Left lung (tissue), 10 donors: ENCODE results near the gene ZNF587B. TPM values are rescaled to one million over a fixed set of nuclear protein-coding genes. Genes with fewer than 3 reads are reported as not detected.

Source experiments
- ATAC-seq: fragments of 200-7000 bp; cut with Tn5 transposase; one replicate; pipeline ENCODE4 v1.9.1; 2020; ENCODE audit warnings: moderate library complexity
- DNase-seq, 4 donors: peaks; one replicate each; pipeline ENCODE4 v3.0.0-alpha.2; 2013 to 2020
- H3K27ac ChIP-seq, 2 donors: fragments of 200-600 bp; sonication (generic) in 1 of 2; one replicate each; pipeline versions ENCODE4 v1.5.0 to v1.8.0; 2020 to 2021
- H3K27me3 ChIP-seq, 2 donors: fragments of 200-600 bp; sonication (generic) in 1 of 2; one replicate each; pipeline versions ENCODE4 v1.5.0 to v1.8.0; 2020 to 2021
- H3K36me3 ChIP-seq, 2 donors: fragments of 200-600 bp; sonication (generic) in 1 of 2; one replicate each; pipeline versions ENCODE4 v1.5.0 to v1.8.0; 2020 to 2021
- H3K4me1 ChIP-seq, 2 donors: fragments of 200-600 bp; one replicate each; pipeline ENCODE4 v1.8.0; 2021
- H3K4me3 ChIP-seq, 2 donors: fragments of 200-600 bp; sonication (generic) in 1 of 2; one replicate each; pipeline versions ENCODE4 v1.5.0 to v1.8.0; 2020 to 2021; ENCODE audit warnings: mild to moderate bottlenecking in 1 of 2
- H3K9me3 ChIP-seq, 2 donors: fragments of 200-600 bp; sonication (generic) in 1 of 2; one replicate each; pipeline versions ENCODE4 v1.5.0 to v1.8.0; 2020 to 2021
- intact Hi-C, 2 donors: fragments of 100-400 bp; cut with DNase I; formaldehyde crosslinking; loops; one replicate each; pipeline versions ENCODE4 v1.11.2 to v1.14.2; 2022
- polyA plus RNA-seq, 6 donors: library from polyadenylated mRNA; unstranded; fragments of 120-200 nt; gene quantifications; one replicate each; pipeline ENCODE4 v1.2.1, GENCODE V29; 2013; ENCODE audit not compliant: insufficient read length in 6 of 6
- total RNA-seq, 2 donors: library from RNA; stranded (reverse); fragmentation: NEBNext Ultra II Directional; extraction: Animal tissue kit (Norgen Biotek cat#: 25700); gene quantifications; one replicate each; pipeline ENCODE4 v1.2.1, GENCODE V29; 2021
- TF ChIP-seq, protein P1 (sequence below), 2 donors: fragments of 200-600 bp; sonication (generic) in 1 of 2; IDR thresholded peaks; one replicate each; pipeline versions ENCODE4 v1.5.0 to v1.8.0; 2021; ENCODE audit warnings: antibody characterized with exemption in 2 of 2
- donor health status: DM: no; HTN: yes; CAD: no.
- donor health status: DM: no; HTN: no; CAD: no.

Gene ZNF587B
- total and polyA plus RNA-seq, 8 donors = 12.1 to 20.1 (median 14.1) TPM

DNA sequence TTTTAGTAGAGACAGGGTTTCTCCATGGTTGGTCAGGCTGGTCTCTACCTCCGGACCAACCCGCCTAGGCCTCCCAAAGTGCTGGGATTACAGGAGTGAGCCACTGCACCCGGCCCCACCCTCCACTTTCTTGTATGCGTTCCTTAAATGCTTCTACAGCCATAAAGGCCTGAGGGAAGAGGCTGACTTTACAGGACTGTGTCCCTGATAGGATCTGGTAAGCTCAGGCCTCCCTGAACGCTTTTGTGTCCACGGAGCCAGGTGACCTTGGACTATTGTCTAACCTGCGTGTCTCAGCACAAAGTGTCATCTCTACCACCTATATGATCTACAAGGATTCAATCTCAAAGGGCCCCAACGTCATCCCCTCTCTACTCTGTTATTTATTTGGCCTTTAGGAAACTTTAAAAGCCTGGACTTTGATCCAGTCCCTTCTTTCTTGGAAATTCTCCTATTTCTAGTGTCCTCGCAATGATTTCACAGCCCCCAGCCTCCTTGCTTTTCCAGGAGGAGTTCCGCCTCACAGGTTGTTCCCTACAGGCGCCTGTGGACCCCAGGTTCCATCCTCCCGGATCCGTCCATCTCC, 16.1 kb upstream of the ZNF587B start:
- ATAC-seq (peak; percentile 60), DNase-seq (no peak)
- Histone ChIP-seq H3K4me1 (peaks cover 26 to 39% of the 10 kb centered on the region in 2 donors), H3K9me3 (no peaks in the 10 kb centered on the region), H3K27me3 (no peaks in the 10 kb centered on the region), H3K27ac (peak overlapping the region; percentile 73 to 77), H3K36me3 (peaks cover 0 to 24% of the 10 kb centered on the region in 2 donors), H3K4me3 (peak overlapping the region; percentile 76 to 82)
- TF ChIP-seq, protein P1, sequence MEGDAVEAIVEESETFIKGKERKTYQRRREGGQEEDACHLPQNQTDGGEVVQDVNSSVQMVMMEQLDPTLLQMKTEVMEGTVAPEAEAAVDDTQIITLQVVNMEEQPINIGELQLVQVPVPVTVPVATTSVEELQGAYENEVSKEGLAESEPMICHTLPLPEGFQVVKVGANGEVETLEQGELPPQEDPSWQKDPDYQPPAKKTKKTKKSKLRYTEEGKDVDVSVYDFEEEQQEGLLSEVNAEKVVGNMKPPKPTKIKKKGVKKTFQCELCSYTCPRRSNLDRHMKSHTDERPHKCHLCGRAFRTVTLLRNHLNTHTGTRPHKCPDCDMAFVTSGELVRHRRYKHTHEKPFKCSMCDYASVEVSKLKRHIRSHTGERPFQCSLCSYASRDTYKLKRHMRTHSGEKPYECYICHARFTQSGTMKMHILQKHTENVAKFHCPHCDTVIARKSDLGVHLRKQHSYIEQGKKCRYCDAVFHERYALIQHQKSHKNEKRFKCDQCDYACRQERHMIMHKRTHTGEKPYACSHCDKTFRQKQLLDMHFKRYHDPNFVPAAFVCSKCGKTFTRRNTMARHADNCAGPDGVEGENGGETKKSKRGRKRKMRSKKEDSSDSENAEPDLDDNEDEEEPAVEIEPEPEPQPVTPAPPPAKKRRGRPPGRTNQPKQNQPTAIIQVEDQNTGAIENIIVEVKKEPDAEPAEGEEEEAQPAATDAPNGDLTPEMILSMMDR (IDR thresholded peaks at IDR 0.05) = no peak
- intact Hi-C loops = no loop called here

DNA sequence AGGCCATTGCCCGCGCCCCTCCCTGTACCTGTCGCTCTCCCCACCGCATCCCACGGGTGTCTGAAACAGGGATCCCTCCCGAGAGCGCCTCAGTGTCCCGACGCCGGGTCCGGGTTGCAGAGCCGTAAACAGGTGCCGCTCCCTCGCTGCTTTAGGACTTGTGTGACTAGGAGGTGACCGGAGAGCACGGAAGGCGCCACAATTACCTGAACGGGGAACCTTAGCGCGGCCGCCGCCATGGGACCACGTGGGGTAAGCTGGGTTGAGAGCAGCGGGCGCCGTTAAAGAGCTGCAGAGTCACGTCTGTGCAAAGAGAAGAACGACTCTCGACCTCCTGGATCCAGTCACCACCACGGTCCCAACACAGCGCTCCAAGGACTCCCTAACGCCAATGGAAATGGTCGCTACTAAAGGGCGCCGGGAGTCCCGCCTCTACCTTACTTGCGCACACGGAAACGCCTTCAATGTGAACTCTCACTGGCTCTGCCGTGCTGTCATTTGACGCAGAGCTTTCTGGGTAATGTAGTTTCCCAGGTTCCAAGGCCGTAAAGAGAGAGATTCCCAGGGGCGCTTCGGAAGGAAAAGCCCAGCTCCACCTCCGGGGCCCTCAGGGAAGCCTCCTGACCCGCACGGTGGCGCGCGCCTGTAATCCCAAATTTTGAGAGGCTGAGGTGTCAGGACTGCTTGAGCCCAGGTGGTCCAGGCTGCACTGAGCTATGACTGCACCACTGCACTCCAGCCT, 15.4 kb upstream of the ZNF587B start, which contains the start of gene ZNF552:
Gene ZNF552 (minus strand): TSS at position 409 of the 742 bp plus-strand sequence. CDS start 170 bp downstream, at position 239.
- peaks cover 26 to 39% of the 10 kb centered on the region in 2 donors for H3K4me1 ChIP-seq
- peaks cover 0 to 17% of the 10 kb centered on the region in 2 donors for H3K36me3 ChIP-seq
- H3K27me3 ChIP-seq = no peaks in the 10 kb centered on the region
- TF ChIP-seq, protein P1 (IDR thresholded peaks at IDR 0.05) = no peak
- intact Hi-C loops = no loop called here
- peak within 1 kb of the TSS; percentile 76 to 82 for H3K4me3 ChIP-seq
- peak; percentile 84 to 93 (median 90) for DNase-seq
- H3K9me3 ChIP-seq = no peaks in the 10 kb centered on the region
- ATAC-seq = peak; percentile 91
- peak within 1 kb of the TSS; percentile 73 to 77 for H3K27ac ChIP-seq

DNA sequence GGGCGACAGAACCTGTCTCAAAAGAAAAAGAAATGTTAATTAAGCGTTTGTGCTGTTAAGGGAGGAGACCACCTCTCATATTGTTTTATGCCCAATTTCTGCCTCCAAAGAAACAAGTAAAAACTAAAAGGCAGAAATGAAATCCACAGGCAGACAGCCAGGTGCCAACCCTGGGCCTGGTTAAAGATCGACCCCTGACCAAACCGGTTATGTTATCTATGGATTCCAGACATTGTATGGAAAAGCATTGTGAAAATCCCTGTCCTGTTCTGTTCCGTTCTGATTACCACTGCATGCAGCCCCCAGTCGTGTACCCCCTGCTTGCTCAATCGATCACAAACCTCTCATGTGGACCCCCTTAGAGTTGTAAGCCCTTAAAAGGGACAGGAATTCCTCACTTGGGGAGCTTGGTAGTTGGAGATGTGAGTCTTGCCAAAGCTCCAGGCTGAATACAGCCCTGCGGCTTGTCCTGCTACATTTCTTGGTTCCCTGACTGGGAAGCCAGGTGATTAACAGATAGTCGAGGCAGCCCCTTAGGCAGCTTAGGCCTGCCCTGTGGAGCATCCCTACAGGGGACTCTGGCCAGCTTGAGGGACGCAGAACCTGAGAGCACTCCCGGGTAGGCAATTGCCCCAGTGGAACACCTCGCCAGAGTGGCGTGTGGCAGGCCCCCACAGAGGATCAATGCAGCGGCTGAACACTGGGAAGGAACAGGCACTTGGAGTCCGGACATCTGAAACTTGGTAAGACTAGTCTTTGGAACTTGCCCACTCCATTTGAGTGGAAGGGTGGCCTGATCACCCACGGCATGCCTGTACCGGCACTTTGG, 14.6 kb upstream of the ZNF587B start:
- H3K36me3 ChIP-seq = peaks cover 0 to 9% of the 10 kb centered on the region in 2 donors
- H3K4me1 ChIP-seq = peaks cover 29 to 39% of the 10 kb centered on the region in 2 donors
- TF ChIP-seq, protein P1 (IDR thresholded peaks at IDR 0.05) = no peak
- ATAC-seq (no peak), DNase-seq (no peak)
- H3K9me3 ChIP-seq = no peaks in the 10 kb centered on the region
- intact Hi-C loops = no loop called here
- no peaks in the 10 kb centered on the region for H3K27me3 ChIP-seq
- peak overlapping the region; percentile 73 to 77 for H3K27ac ChIP-seq
- peak overlapping the region; percentile 76 to 82 for H3K4me3 ChIP-seq

DNA sequence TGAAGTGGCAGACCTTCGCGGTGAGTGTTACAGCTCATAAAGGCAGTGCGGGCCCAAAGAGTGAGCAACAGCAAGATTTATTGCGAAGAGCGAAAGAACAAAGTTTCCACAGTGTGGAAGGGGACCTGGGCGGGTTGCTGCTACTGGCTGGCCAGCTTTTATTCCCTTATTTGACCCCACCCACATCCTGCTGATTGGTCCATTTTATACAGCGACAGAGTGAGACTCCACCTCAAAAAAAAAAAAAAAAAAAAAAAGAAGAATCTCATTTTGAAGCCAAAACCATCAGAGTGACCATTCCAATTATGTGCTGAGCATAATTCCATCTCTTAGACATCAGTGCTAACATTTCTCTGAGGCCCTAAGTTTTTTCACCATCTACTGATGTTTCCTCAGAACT, 13.4 kb upstream of the ZNF587B start:
- intact Hi-C loops = no loop called here
- H3K4me1 ChIP-seq = peaks cover 36 to 46% of the 10 kb centered on the region in 2 donors
- H3K27me3 ChIP-seq = no peaks in the 10 kb centered on the region
- ATAC-seq (no peak), DNase-seq (no peak)
- TF ChIP-seq, protein P1 (IDR thresholded peaks at IDR 0.05) = no peak
- no peaks in the 10 kb centered on the region for H3K9me3 ChIP-seq
- peaks cover 0 to 3% of the 10 kb centered on the region in 2 donors for H3K36me3 ChIP-seq
- no peak overlapping the region for H3K27ac ChIP-seq
- no peak overlapping the region for H3K4me3 ChIP-seq
